ENCODE measurements around the gene TMEM132C.

GRCh38 chr12:128337071-128337345 is 70.0 kb downstream of the TMEM132C start:
- TF ChIP-seq CTCF (IDR thresholded peaks at IDR 0.05; ENCODE audit: extremely low read depth in 1 of 2, insufficient read depth in 1 of 2, low read depth in 1 of 2, low read length in 2 of 2) (no peak), POLR2A (IDR thresholded peaks at IDR 0.05; ENCODE audit: low read depth, low read length) (no peak), EZH2 (IDR thresholded peaks at IDR 0.05; ENCODE audit: borderline replicate concordance, low read depth, low read length, severe bottlenecking) (no peak), POLR2AphosphoS5 (IDR thresholded peaks at IDR 0.05; ENCODE audit: insufficient read depth, low read depth, low read length) (no peak), JUN (IDR thresholded peaks at IDR 0.05; ENCODE audit: borderline replicate concordance, insufficient read depth, insufficient read length, low read depth) (no peak)

Data from endothelial cell of umbilical vein (primary cell).